Measurements from ENCODE around the gene ACOXL. TPM values are rescaled to one million over a fixed set of nuclear protein-coding genes. Genes with fewer than 3 reads are reported as not detected.
A peak's percentile ranks its signal among the peaks of the same experiment; 100 is the strongest.

The ACOXL gene
- total and polyA plus RNA-seq, 9 of the 15 experiments (the other 6 are each of a cell fraction or from before 2014, with no cell fraction given), result 0.31 to 0.56 TPM; not detected in 7

DNA sequence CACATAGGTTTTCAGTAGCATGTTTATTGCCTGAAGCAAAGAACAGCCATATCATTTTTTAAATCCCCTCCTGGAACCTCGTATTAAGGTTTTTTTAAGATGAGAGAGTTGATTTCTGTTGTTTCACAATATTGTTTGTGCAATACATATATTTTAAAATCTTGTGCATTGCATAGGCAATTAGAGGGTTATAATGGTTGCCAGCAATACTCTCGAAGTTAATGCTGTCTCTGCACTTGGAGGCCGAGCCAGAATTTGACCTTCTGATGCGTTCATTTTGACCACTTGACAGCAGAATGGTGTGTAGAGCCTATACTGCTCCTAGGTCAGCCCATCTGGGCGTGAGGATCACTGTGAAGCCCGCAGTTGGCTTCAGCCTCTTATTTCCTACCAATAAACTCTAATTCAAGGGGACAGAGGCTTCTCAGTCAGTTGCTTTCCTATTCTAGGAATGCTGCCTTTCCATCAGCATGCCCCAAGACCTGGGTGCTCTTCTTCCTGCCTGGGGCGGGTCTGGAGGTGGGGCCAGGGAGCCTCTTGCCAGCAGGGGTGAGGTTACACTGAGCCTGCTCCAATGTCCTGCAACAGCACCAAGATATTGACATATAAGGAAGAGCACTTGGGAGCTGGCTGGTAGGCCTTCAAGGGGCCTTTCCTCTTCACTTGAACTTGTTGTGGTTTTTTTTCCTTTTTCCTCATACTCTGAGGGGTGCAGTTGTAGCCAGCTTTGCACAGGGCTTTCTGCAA, 297.0 kb downstream of the ACOXL start:
- Histone ChIP-seq H3K4me2 (ENCODE audit: insufficient read depth, low read length) (no peak overlapping the region), H4K20me1 (replicated peaks; ENCODE audit: control insufficient read depth, insufficient read depth, low read length) (no peaks in the 10 kb centered on the region; the same call in 1 of the 2 replicates), H3K36me3 (ENCODE audit: control insufficient read depth, insufficient read depth, low read length) (no peaks in the 10 kb centered on the region), H3K9me3 (replicated peaks; ENCODE audit: control insufficient read depth, insufficient read depth, low read depth, low read length) (no peaks in the 10 kb centered on the region), H3K27me3 (ENCODE audit: control insufficient read depth in 2 of 2, insufficient read depth in 2 of 2, low read length in 2 of 2) (peaks cover 26 to 35% of the 10 kb centered on the region in 2 experiments; a peak in 4 of 5 replicates), H3K9me1 (ENCODE audit: control insufficient read depth, insufficient read depth, low read length) (no peaks in the 10 kb centered on the region), H3K9ac (ENCODE audit: insufficient read depth in 1 of 2, low read depth in 2 of 2, low read length in 2 of 2) (no peak overlapping the region), H3K4me3 (no peak overlapping the region), H3K27ac (ENCODE audit: extremely low read depth, low read depth, low read length) (no peak overlapping the region), H3K4me1 (replicated peaks in 1 of 2; ENCODE audit: control insufficient read depth in 2 of 2, insufficient read depth in 2 of 2, low read length in 2 of 2) (no peaks in the 10 kb centered on the region), H2AFZ (ENCODE audit: low read depth, low read length) (no peak overlapping the region), H3K79me2 (ENCODE audit: control insufficient read depth, insufficient read depth, low read length) (no peaks in the 10 kb centered on the region)
- in situ Hi-C loops (cut with MboI), result no loop called here
- TF ChIP-seq ARID1B (IDR thresholded peaks at IDR 0.05) (no peak), RBM15 (IDR thresholded peaks at IDR 0.05; ENCODE audit: insufficient read depth, low read length) (no peak), ZBTB17 (CRISPR knock-in tag; IDR thresholded peaks at IDR 0.05) (no peak), SLC30A9 (CRISPR knock-in tag; IDR thresholded peaks at IDR 0.05) (no peak)
- 5% methylated on average over 7 of the region's 7 CpGs for WGBS (ENCODE audit: insufficient coverage, low coverage, missing lambda C conversion rate)
- CTCF ChIA-PET (ENCODE audit: low intra/inter-chr PET ratio), result no interaction called here
- BruUV-seq (replicated peaks), result no TSS peak
- ATAC-seq (no peak), DNase-seq (ENCODE audit: extremely low read depth in 1 of 4, low spot score in 3 of 4) (no peak), FAIRE-seq (no peak)
- intact Hi-C loops (cut with micrococcal nuclease), result no loop called here
- POLR2A ChIA-PET, result no interaction called here

DNA sequence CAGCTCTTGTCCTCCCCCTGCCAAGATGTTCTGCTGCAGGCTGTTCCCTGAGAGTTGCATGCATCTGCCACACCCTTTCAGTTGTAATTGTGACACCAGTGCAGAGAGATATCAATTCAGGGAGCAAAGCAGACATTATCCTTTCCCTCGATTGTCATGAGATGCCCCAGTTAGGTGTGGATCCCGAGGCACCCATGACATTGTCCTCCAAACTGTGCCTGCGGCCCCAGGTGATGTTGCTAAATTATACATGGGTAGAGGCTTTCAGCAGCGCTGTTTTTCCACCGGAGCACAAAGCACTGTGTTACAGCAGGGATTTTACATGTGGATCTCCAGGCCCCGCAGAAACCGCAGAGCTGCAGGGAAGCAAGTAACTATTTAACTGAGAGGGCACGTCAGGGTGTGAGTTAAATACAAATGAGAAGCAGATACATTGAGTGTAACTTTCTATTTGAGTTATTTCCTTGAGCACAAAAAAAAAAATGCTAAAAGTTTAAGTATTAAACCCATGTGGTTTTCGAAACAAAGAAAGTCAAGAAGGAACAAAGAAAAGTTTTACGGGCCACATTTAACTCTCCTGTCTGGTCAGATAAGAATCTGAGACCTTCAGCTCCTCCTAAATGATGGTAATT, 298.0 kb downstream of the ACOXL start:
- ChIA-PET POLR2A (interaction anchor here (0.7 kb wide), 1 partner anchor 340 kb away, joined by 4 read pairs; no protein-coding TSS in a partner anchor), CTCF (ENCODE audit: low intra/inter-chr PET ratio) (no interaction called here)
- no peaks in the 10 kb centered on the region for H3K4me1 ChIP-seq (replicated peaks in 1 of 2; ENCODE audit: control insufficient read depth in 2 of 2, insufficient read depth in 2 of 2, low read length in 2 of 2)
- DNase-seq (ENCODE audit: extremely low read depth in 1 of 4, low spot score in 3 of 4), result no peak
- WGBS (ENCODE audit: insufficient coverage, low coverage, missing lambda C conversion rate), result 1% methylated on average over 10 of the region's 10 CpGs
- BruUV-seq (replicated peaks), result no TSS peak
- H3K36me3 ChIP-seq (ENCODE audit: control insufficient read depth, insufficient read depth, low read length), result no peaks in the 10 kb centered on the region
- H3K4me2 ChIP-seq (ENCODE audit: insufficient read depth, low read length), result no peak overlapping the region
- no peaks in the 10 kb centered on the region; the same call in 1 of the 2 replicates for H4K20me1 ChIP-seq (replicated peaks; ENCODE audit: control insufficient read depth, insufficient read depth, low read length)
- H2AFZ ChIP-seq (ENCODE audit: low read depth, low read length), result no peak overlapping the region
- intact Hi-C loops (cut with micrococcal nuclease) (no loop called here), in situ Hi-C loops (cut with MboI) (no loop called here)
- H3K9me1 ChIP-seq (ENCODE audit: control insufficient read depth, insufficient read depth, low read length), result no peaks in the 10 kb centered on the region
- H3K9ac ChIP-seq (ENCODE audit: insufficient read depth in 1 of 2, low read depth in 2 of 2, low read length in 2 of 2), result peak overlapping the region in 1 of 2 experiments; percentile 20; a peak in 1 of 4 replicates
- peaks cover 25 to 35% of the 10 kb centered on the region in 2 experiments for H3K27me3 ChIP-seq (ENCODE audit: control insufficient read depth in 2 of 2, insufficient read depth in 2 of 2, low read length in 2 of 2)
- no peaks in the 10 kb centered on the region for H3K9me3 ChIP-seq (replicated peaks; ENCODE audit: control insufficient read depth, insufficient read depth, low read depth, low read length)
- ATAC-seq, result no peak
- no peaks in the 10 kb centered on the region for H3K79me2 ChIP-seq (ENCODE audit: control insufficient read depth, insufficient read depth, low read length)
- H3K4me3 ChIP-seq, result no peak overlapping the region
- no peak for FAIRE-seq
- no peak overlapping the region for H3K27ac ChIP-seq (ENCODE audit: extremely low read depth, low read depth, low read length)
- TF ChIP-seq, protein P1, sequence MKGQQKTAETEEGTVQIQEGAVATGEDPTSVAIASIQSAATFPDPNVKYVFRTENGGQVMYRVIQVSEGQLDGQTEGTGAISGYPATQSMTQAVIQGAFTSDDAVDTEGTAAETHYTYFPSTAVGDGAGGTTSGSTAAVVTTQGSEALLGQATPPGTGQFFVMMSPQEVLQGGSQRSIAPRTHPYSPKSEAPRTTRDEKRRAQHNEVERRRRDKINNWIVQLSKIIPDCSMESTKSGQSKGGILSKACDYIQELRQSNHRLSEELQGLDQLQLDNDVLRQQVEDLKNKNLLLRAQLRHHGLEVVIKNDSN (CRISPR knock-in tag; IDR thresholded peaks at IDR 0.05), result no peak
- no peak for TF ChIP-seq SIN3A (IDR thresholded peaks at IDR 0.05; ENCODE audit: borderline replicate concordance in 2 of 2, control insufficient read depth in 1 of 2, low read depth in 2 of 2, low read length in 2 of 2)
- TF ChIP-seq, protein P2, sequence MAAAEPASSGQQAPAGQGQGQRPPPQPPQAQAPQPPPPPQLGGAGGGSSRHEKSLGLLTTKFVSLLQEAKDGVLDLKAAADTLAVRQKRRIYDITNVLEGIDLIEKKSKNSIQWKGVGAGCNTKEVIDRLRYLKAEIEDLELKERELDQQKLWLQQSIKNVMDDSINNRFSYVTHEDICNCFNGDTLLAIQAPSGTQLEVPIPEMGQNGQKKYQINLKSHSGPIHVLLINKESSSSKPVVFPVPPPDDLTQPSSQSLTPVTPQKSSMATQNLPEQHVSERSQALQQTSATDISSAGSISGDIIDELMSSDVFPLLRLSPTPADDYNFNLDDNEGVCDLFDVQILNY (CRISPR knock-in tag; IDR thresholded peaks at IDR 0.05), result no peak
- no peak for TF ChIP-seq KDM5B (IDR thresholded peaks at IDR 0.05; ENCODE audit: insufficient replicate concordance, low read depth, low read length)
- TF ChIP-seq ZNF57 (CRISPR knock-in tag; IDR thresholded peaks at IDR 0.05), result no peak
- no peak for TF ChIP-seq ZNF134 (CRISPR knock-in tag; conservative IDR thresholded peaks at IDR 0.05)
- TF ChIP-seq NCOA1 (IDR thresholded peaks at IDR 0.05; ENCODE audit: low read depth), result no peak
- no peak for TF ChIP-seq SLC30A9 (CRISPR knock-in tag; IDR thresholded peaks at IDR 0.05)
- no peak for TF ChIP-seq PHTF2 (CRISPR knock-in tag; IDR thresholded peaks at IDR 0.05)
- no peak for TF ChIP-seq RNF2 (IDR thresholded peaks at IDR 0.05)
- TF ChIP-seq ZNF324 (CRISPR knock-in tag; IDR thresholded peaks at IDR 0.05), result no peak

Data from K562 (cell line).